Activated CD4-positive, CD25-positive, alpha-beta regulatory T cell treated with anti-CD3 and anti-CD28 coated beads, Interleukin-2, amount 50 U/mL, for 16 hours (primary cell): ENCODE measurements around the gene FREY1.

Source experiments
- DNase-seq: peaks from one replicate; pipeline ENCODE4 v3.0.0-alpha.2; 2020; ENCODE audit warnings: low read depth, low spot score

FREY1 gene

GRCh38 chr11:45872651-45873356 lies 34.3 kb downstream of the FREY1 start:
- DNase-seq: no peak

DNA sequence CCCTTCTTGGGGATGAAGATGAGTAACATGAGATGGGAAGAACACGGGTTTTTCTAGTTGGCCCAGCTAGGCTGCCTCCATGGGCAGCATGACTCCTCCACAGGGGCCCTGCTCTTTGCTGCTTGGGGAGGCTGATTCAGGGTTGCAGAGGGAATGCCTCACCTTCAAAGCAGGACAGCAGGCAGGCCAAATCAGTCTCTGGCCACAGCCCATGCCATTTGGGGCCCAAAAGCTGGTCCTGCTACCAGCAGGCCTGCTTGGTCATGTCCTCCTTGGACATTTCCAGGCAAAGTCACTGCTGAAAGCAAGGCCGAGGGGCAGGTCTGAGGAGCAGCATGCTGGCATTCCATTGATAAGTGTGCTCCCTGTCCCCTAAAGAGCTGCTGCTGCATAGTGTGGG lies 35.4 kb downstream of the FREY1 start:
- no peak for DNase-seq

GRCh38 chr11:45870706-45871105 lies 36.4 kb downstream of the FREY1 start:
- DNase-seq: no peak

DNA sequence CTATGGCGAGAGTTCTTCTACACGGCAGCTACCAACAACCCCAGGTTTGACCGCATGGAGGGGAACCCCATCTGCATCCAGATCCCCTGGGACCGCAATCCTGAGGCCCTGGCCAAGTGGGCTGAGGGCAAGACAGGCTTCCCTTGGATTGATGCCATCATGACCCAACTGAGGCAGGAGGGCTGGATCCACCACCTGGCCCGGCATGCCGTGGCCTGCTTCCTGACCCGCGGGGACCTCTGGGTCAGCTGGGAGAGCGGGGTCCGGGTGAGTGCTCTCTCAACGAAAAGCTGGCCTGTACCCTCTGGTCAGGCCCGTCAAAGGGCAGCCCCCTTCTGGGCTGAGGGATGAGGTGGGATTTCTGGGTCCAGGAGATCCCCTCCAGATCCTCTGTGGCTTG lies 37.5 kb downstream of the FREY1 start:
- DNase-seq: no peak

- no peak for DNase-seq
Observed at GRCh38 chr11:45864041-45864440, 43.0 kb downstream of the FREY1 start.

DNA sequence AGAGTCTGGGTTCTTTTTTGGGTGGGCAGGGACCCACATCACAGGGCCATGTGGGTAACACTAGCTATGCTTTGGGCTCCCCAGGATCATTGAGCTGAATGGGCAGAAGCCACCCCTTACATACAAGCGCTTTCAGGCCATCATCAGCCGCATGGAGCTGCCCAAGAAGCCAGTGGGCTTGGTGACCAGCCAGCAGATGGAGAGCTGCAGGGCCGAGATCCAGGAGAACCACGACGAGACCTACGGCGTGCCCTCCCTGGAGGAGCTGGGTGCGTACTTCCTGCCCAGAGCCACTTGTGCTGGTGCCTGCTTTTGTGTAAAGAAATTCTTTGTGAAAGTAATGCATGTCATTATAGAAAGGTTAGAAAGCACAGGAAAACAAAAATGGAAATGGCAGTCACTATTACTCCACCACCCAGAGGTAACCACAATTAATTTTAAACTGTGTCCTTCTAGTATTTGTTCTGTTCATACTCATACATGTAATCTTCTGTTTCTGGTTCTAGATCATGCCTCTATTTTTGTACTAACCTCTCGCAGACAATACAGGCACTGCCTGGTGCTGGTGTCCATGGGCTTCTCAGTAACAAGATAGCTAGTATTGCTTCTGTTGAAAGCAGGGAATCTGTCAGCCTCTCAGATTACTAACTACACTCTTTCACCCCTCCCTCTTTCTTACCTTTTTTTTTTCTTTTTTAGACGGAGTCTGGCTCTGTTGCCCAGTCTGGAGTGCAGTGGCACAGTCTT lies 46.1 kb downstream of the FREY1 start:
- no peak for DNase-seq

DNA sequence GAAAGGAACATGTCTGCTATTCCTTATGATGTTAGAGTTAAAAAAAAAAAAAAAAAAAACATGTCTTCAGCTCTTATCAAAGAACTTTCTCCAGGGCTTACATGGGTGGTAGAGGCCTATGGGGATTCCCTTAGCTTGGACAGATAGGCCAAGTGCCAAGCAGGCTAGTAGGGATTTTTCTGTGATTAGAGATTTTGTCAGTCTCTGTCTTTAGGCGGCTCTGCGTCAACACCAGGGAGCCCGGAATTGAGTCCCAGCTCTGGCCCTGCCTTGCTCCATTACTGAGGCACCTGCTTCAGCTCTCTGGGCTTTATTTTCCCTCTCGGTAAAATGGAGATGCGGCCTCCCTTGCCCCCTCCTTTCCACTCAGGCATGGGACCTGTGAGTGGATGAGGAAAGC lies 46.7 kb downstream of the FREY1 start:
- no peak for DNase-seq

DNA sequence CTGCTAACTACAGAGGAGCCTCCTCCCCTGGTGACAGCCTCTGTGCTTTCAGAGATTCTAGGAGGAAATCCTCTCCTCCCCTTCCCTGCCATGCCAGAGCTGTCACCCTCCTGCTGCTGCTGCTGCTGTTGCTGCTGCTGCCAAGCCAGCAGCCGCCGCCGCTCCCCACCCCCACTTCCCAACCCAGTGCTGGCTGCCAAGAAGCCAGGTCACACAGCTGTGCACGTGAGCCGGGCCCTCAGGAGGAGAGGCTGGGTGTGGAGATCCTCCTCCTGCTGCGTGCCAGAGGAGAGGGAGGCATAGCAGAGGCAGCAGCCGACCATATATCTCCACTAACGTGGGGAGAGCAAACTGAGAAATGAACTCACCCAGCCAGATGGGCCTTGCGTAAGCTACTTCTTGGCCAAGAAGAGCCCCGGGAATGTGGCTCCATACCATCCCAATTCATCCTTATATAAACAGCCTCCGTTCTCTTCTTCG lies 47.4 kb downstream of the FREY1 start:
- no peak for DNase-seq

DNA sequence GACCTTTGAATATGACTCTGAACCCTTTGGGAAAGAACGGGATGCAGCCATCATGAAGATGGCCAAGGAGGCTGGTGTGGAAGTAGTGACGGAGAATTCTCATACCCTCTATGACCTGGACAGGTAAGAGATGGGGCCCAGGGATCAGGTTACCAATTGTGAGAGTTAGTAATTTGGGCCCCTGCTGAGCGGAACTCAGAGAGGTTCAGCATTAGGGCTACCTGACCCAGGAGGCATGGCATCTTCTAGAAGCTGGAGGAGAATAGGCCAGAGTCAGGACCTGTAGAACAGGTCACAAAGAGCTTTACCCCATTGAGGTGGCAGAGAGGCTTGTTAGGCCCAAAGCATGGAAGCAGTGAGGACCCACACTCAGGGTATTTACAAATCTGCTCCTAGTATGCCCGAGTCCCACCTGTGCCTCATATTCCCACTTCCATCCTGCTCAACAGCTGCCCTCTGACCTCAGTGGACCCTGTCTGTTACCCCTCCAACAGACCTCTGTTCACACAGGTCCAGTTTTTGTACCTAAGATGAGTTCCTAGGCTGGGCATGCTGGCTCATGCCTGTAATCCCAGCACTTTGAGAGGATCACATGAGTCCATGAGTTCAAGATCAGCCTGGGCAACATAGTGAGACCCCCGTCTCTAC lies 48.2 kb downstream of the FREY1 start:
- DNase-seq: no peak

- no peak for DNase-seq
Observed at GRCh38 chr11:45857961-45858474, 49.1 kb downstream of the FREY1 start.
